Measurements from ENCODE around the gene ARHGAP8. TPM values are rescaled to one million over a fixed set of nuclear protein-coding genes. Genes with fewer than 3 reads are reported as not detected.
A peak's percentile ranks its signal among the peaks of the same experiment; 100 is the strongest.
"Not testable (repeated sequence)": the region's sequence is repeated elsewhere in the genome, so short reads cannot be mapped to it uniquely, and the experiment has no call there.

Gene ARHGAP8
- total RNA-seq, 2 experiments from 2014 or later = 3.3 to 3.4 TPM

DNA sequence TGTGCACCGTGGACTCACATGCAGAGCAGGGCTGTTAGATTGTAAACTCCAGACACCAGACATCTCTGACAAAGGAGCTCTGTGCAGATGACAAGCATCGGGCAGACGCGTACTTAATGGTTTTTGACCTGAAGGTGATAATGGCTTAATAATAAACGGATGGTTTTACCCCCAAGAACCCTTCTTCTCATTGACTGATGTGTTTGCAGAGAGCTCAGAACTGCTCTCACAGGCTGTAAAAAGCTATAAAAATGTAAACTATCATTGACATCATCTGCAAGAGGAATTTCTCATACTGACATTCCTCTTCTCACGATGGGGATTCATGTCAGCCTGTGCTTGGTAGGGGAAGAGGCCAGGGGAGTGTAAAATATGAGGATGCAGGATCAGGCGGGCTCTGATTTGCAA, 8.6 kb upstream of the ARHGAP8 start:
- Mint-ChIP-seq H3K9me3 (ENCODE audit: low read depth) (no peaks in the 10 kb centered on the region), H3K27me3 (peaks cover 7% of the 10 kb centered on the region), H3K36me3 (ENCODE audit: low read depth) (no peaks in the 10 kb centered on the region), H3K4me1 (no peaks in the 10 kb centered on the region), H3K27ac (no peak overlapping the region), H3K4me3 (no peak overlapping the region)
- intact Hi-C loops (cut with DNase I, micrococcal nuclease) = no loop called here
- DNase-seq (no peak), ATAC-seq (no peak)
- POLR2A ChIA-PET = no interaction called here
- CTCF ChIA-PET = no interaction called here

DNA sequence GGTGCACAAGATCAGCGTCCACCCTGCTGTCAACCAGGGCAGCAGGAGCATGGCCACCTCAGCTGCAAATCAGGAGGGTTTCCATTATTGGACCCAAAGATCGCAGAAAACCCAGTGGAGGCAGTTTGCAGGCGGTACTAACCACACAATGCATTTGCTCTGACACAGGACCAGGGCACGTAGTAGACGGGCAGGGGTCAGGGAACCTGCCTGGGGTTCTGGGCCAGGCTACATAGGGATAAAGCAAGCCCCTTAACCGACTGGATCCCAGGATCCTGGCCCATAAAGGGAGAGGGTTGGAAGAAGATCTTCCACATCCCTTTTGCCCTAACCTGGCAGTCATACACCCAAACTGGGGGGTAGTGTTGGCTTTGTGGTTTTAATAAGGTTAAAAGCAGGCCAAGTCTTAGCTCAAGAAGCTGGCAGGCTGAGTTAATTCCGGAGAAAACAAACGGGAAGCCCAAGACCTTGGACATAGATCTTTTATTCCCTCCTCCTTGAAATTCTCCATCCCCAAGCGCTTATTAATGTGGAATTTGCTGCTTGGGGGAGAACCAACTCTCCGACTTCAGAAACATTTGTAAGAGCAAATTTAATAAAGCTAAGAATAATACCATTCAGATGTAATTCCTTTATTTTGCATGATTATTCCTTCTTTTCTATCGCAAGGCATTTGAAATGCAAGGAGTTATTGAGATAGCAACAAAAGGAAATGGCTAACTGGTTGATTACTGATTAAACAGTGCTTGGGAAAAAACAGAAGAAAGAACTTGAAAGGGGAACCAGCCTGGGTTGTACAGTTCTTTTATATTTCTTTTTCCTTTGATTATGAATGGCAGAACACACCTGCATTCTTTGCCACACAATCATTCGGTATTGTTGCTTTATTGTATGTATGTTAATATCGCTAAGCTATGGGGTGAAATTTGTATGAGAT, 6.3 kb upstream of the ARHGAP8 start:
- no peak for DNase-seq
- Mint-ChIP-seq H3K27me3 (peaks cover 15% of the 10 kb centered on the region), H3K4me1 (no peaks in the 10 kb centered on the region), H3K36me3 (ENCODE audit: low read depth) (no peaks in the 10 kb centered on the region), H3K27ac (no peak overlapping the region), H3K4me3 (no peak overlapping the region), H3K9me3 (ENCODE audit: low read depth) (peaks cover 2% of the 10 kb centered on the region)
- POLR2A ChIA-PET = no interaction called here
- ATAC-seq = no peak
- intact Hi-C loops (cut with DNase I, micrococcal nuclease) = no loop called here
- CTCF ChIA-PET = interaction anchor here (1.6 kb wide), 1 partner anchor 11 kb away, joined by 4 read pairs; no protein-coding TSS in a partner anchor

DNA sequence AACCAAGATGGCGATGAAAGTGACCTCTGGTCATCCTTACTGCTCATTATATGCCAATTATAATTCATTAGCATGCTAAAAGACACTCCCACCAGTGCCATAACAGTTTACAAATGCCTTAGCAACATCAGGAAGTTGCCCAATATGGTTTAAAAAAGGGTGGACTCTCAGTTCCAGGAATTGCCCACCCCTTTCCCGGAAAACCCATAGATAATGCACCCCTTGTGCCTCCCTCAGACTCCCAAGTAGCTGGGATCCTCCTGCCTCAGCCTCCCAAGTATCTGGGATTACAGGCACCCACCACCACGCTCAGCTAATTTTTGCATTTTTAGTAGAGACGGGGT, 4.6 kb upstream of the ARHGAP8 start:
- DNase-seq; POLR2A ChIA-PET; H3K27ac Mint-ChIP-seq; H3K9me3 Mint-ChIP-seq (ENCODE audit: low read depth); H3K4me3 Mint-ChIP-seq; intact Hi-C loops (cut with DNase I, micrococcal nuclease); H3K36me3 Mint-ChIP-seq (ENCODE audit: low read depth); H3K4me1 Mint-ChIP-seq; ATAC-seq: not testable (repeated sequence)
- CTCF ChIA-PET = interaction anchor here (1.6 kb wide), 1 partner anchor 9 kb away, joined by 4 read pairs; no protein-coding TSS in a partner anchor
- H3K27me3 Mint-ChIP-seq = peaks cover 16% of the 10 kb centered on the region

DNA sequence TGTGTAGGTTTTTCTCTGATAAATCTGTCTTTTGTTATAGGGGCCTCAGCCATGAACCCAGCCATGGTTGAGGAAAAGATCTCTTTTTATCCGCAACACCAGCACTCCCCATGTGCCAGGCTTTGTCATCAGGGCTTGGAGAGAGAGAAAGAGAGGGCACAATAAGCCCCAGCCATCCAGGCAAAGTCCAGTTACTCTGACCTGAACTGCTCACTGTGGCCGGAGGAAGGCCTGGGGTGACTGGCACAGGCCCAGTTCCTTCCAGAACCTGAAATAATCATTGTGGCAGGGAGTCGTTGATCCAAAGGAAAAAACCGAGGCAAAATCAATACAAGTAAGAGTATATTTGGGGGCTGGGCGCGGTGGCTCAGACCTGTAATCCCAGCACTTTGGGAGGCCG, 3.9 kb upstream of the ARHGAP8 start:
- Mint-ChIP-seq H3K4me1 (peaks cover 3% of the 10 kb centered on the region), H3K36me3 (ENCODE audit: low read depth) (no peaks in the 10 kb centered on the region), H3K4me3 (no peak overlapping the region), H3K27me3 (peaks cover 22% of the 10 kb centered on the region), H3K9me3 (ENCODE audit: low read depth) (peaks cover 2% of the 10 kb centered on the region), H3K27ac (no peak overlapping the region)
- intact Hi-C loops (cut with DNase I, micrococcal nuclease) = no loop called here
- DNase-seq (no peak), ATAC-seq (no peak)
- ChIA-PET POLR2A (no interaction called here), CTCF (no interaction called here)

GRCh38 chr22:44750481-44750880, 1.9 kb upstream of the ARHGAP8 start:
- Mint-ChIP-seq H3K4me3 (no peak overlapping the region), H3K36me3 (ENCODE audit: low read depth) (no peaks in the 10 kb centered on the region), H3K27me3 (peaks cover 40% of the 10 kb centered on the region), H3K9me3 (ENCODE audit: low read depth) (peaks cover 2% of the 10 kb centered on the region), H3K27ac (no peak overlapping the region), H3K4me1 (peaks cover 3% of the 10 kb centered on the region)
- ATAC-seq (no peak), DNase-seq (no peak)
- ChIA-PET CTCF (interaction anchor here (0.6 kb wide), 1 partner anchor 85 kb away, joined by 3 read pairs; no protein-coding TSS in a partner anchor), POLR2A (no interaction called here)
- intact Hi-C loops (cut with DNase I, micrococcal nuclease) = no loop called here

- H3K27me3 Mint-ChIP-seq = peaks cover 43% of the 10 kb centered on the region
- peaks cover 2% of the 10 kb centered on the region for H3K9me3 Mint-ChIP-seq (ENCODE audit: low read depth)
- DNase-seq (no peak), ATAC-seq (no peak)
- peaks cover 3% of the 10 kb centered on the region for H3K4me1 Mint-ChIP-seq
- CTCF ChIA-PET = interaction anchor here (0.6 kb wide), 1 partner anchor 69 kb away, joined by 3 read pairs; no protein-coding TSS in a partner anchor
- no peak overlapping the region for H3K27ac Mint-ChIP-seq
- peak overlapping the region; percentile 67 for H3K4me3 Mint-ChIP-seq
- intact Hi-C loops (cut with DNase I, micrococcal nuclease) = no loop called here
- POLR2A ChIA-PET = no interaction called here
- H3K36me3 Mint-ChIP-seq (ENCODE audit: low read depth) = no peaks in the 10 kb centered on the region
These were observed 1.0 kb downstream of the ARHGAP8 start for GRCh38 chr22:44753189-44754042.

DNA sequence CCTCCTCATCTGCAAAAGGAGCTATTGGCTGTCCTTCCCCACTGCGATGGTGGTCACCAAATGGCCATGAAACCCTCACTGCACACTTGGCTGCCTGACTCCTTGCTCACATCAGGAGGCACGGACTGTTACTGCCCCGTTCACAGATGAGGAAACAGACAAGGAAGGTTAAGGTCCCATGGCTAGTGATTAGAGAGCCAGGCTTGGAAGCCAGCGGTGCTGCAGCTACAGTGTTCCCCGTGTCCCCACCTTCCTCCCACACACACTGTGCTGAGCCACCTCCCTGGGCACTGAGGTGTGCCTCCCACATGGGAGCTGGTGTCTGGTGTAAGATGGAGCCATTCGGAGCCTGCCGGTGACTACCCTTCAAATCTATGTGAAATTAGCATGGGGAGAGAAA, 2.6 kb downstream of the ARHGAP8 start:
- no peak overlapping the region for H3K4me3 Mint-ChIP-seq
- no peak overlapping the region for H3K27ac Mint-ChIP-seq
- no peaks in the 10 kb centered on the region for H3K36me3 Mint-ChIP-seq (ENCODE audit: low read depth)
- POLR2A ChIA-PET = no interaction called here
- DNase-seq (no peak), ATAC-seq (no peak)
- peaks cover 42% of the 10 kb centered on the region for H3K27me3 Mint-ChIP-seq
- intact Hi-C loops (cut with DNase I, micrococcal nuclease) = no loop called here
- H3K9me3 Mint-ChIP-seq (ENCODE audit: low read depth) = peaks cover 2% of the 10 kb centered on the region
- CTCF ChIA-PET = interaction anchor here (0.6 to 1.0 kb wide), 3 partner anchors 57 to 670 kb away, joined by 3 read pairs; no protein-coding TSS in a partner anchor
- H3K4me1 Mint-ChIP-seq = peaks cover 3% of the 10 kb centered on the region

DNA sequence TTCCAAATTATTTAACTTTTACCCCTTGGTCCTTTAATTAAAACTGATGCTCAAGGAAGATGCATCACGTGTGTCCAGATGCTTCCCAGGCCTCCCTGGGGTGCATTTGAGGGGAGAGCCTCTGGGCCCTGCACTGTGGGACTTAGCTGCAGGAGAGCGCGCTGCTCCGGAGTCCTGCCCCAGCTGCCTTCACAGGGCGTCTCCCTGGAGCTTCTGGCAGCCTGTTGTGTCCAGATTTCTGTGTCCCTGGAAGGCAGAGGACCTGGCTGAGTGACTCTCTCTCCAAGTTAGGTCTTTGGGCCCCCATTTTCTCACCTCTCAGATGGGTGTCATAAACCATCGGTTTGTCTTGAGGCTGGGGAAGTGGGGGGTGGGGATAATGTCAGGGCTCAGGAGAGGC, 3.0 kb downstream of the ARHGAP8 start:
- H3K4me3 Mint-ChIP-seq = no peak overlapping the region
- peaks cover 38% of the 10 kb centered on the region for H3K27me3 Mint-ChIP-seq
- POLR2A ChIA-PET = no interaction called here
- H3K27ac Mint-ChIP-seq = no peak overlapping the region
- no peak for DNase-seq
- CTCF ChIA-PET = interaction anchor here (0.6 to 1.0 kb wide), 2 partner anchors 193 to 670 kb away, joined by 3 read pairs; no protein-coding TSS in a partner anchor
- intact Hi-C loops (cut with DNase I, micrococcal nuclease) = no loop called here
- peaks cover 2% of the 10 kb centered on the region for H3K9me3 Mint-ChIP-seq (ENCODE audit: low read depth)
- ATAC-seq = no peak
- no peaks in the 10 kb centered on the region for H3K36me3 Mint-ChIP-seq (ENCODE audit: low read depth)
- peaks cover 3% of the 10 kb centered on the region for H3K4me1 Mint-ChIP-seq

- DNase-seq (no peak), ATAC-seq (no peak)
- Mint-ChIP-seq H3K27me3 (peaks cover 36% of the 10 kb centered on the region), H3K4me1 (peaks cover 3% of the 10 kb centered on the region), H3K27ac (no peak overlapping the region), H3K9me3 (ENCODE audit: low read depth) (no peaks in the 10 kb centered on the region), H3K36me3 (ENCODE audit: low read depth) (no peaks in the 10 kb centered on the region), H3K4me3 (no peak overlapping the region)
- ChIA-PET POLR2A (no interaction called here), CTCF (interaction anchor here (1.0 to 1.3 kb wide), 2 partner anchors 9 to 671 kb away, joined by 3 to 4 read pairs; no protein-coding TSS in a partner anchor)
- intact Hi-C loops (cut with DNase I, micrococcal nuclease) = no loop called here
These were observed 3.6 kb downstream of the ARHGAP8 start for GRCh38 chr22:44755956-44756361.

DNA sequence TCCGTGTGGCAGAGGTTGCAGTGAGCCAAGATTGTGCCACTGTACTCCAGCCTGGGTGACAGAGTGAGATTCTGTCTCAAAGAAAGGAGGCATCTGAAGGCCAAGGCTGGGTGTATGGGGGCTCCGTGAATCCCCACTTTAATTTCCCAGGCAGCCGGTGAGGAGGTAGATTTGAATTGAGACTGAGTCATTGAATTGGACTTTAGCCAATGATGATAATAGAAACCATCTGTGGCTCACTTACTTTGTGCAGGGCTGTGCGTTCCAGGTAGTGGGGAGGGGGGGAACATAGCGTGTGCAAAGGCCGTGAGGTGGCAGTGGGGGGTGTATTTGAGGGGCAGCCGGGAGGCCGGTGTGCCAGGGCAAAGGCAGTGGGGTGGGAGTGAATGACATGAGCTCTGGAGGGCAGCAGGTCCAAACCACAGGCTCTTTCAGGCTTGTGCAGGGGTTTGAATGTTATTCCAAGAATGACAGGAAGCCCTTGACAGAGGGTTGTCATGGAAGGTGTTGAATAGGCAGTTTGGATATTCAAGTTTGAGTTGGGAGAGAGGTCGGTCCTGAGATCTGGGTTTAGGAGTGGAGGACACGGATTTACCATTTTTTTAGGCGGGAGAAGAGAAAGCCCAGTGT, 6.1 kb downstream of the ARHGAP8 start:
- no peak overlapping the region for H3K27ac Mint-ChIP-seq
- H3K9me3 Mint-ChIP-seq (ENCODE audit: low read depth) = no peaks in the 10 kb centered on the region
- CTCF ChIA-PET = no interaction called here
- no peaks in the 10 kb centered on the region for H3K4me1 Mint-ChIP-seq
- intact Hi-C loops (cut with DNase I, micrococcal nuclease) = no loop called here
- H3K4me3 Mint-ChIP-seq = no peak overlapping the region
- DNase-seq (no peak), ATAC-seq (no peak)
- peaks cover 29% of the 10 kb centered on the region for H3K27me3 Mint-ChIP-seq
- no peaks in the 10 kb centered on the region for H3K36me3 Mint-ChIP-seq (ENCODE audit: low read depth)
- POLR2A ChIA-PET = no interaction called here

- H3K27me3 Mint-ChIP-seq = peaks cover 25% of the 10 kb centered on the region
- no peaks in the 10 kb centered on the region for H3K9me3 Mint-ChIP-seq (ENCODE audit: low read depth)
- ChIA-PET CTCF (interaction anchor here (0.7 kb wide), 1 partner anchor 27 kb away, joined by 3 read pairs; no protein-coding TSS in a partner anchor), POLR2A (no interaction called here)
- H3K4me3 Mint-ChIP-seq = no peak overlapping the region
- DNase-seq (no peak), ATAC-seq (no peak)
- H3K36me3 Mint-ChIP-seq (ENCODE audit: low read depth) = no peaks in the 10 kb centered on the region
- no peaks in the 10 kb centered on the region for H3K4me1 Mint-ChIP-seq
- no peak overlapping the region for H3K27ac Mint-ChIP-seq
- intact Hi-C loops (cut with DNase I, micrococcal nuclease) = no loop called here
These were observed 6.6 kb downstream of the ARHGAP8 start for GRCh38 chr22:44759001-44759400.
